Ramos (cell line): Measurements from ENCODE around the gene FPR3.

Experiments used
- in situ Hi-C: fragments of 300-500 bp; cut with MboI; formaldehyde crosslinking; loops from one replicate; pipeline ENCODE4 v1.14.3; 2022; ENCODE audit warnings: low sequenced_read_pairs; ENCODE audit not compliant: unreplicated experiment

The FPR3 gene

DNA sequence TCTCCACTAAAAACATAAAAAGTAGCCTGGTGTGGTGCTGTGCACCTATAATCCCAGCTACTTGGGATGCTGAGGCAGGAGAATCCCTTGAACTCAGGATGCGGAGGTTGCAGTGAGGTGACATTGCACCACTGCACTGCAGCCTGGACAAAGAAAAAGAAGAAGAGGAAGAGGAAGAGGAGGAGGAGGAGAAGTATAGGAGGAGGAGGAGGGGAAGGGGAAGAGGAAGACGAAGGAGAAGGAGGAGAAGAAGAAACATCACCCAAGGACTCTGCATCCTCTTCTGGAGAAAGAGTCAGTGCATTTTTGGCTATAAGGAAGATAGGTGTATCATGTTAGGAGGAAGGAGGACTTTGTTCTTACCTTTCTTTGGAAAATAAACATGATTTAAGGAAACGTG lies 13.0 kb upstream of the FPR3 start:
- in situ Hi-C loops = loop anchor here (25.0 kb wide), 1 partner anchor 455 kb away; no protein-coding TSS in a partner anchor

DNA sequence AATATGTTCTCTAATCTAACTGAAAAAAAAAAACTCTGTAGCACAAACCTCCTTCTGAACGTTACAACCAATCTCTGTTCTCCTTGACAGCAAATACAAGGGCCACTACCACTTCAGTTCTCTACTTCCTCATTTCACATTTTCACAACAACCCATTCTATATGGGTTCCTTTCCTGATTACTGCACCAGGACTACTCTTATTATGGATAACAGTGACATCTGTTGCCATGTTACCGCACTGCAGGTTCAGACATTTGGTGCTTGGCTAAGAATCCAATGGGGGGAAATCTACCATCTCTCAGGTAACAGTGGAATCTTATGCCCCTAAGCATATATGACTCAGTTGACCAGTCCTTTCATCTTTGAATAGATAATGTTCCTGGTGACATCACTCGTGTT lies 11.6 kb upstream of the FPR3 start:
- in situ Hi-C loops = loop anchor here (25.0 kb wide), 1 partner anchor 454 kb away; no protein-coding TSS in a partner anchor

DNA sequence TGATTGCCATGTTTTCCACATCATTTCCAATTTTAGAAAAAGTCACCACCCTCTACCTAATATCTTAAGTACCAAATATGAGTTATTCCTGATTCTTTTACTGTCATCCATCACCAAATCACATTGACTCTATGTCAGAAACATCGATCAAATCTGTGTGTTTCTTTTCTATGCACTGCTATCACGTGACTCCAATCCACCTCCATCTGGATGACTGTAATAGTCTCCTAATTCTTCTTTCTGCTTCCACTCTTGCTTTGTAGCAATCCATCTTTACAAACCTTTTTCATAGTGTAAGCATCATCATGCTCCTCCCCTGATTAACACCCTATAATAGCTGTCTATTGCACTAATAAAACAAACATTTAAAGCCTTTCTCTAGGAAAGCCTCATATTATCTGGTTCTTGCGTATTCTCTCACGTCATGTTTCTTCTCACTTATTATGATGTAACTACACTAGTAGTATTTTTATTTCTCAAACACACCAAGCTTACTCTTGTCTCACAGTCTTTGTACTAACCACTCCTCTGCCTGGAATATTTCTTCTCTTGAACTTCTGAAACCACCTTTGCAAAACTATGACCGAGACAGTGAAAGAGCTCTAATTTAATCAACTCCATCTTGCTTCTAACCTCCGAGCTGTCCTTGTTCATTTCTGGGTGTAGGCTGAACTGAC lies 10.7 kb upstream of the FPR3 start:
- in situ Hi-C loops = loop anchor here (25.0 kb wide), 1 partner anchor 453 kb away; no protein-coding TSS in a partner anchor

DNA sequence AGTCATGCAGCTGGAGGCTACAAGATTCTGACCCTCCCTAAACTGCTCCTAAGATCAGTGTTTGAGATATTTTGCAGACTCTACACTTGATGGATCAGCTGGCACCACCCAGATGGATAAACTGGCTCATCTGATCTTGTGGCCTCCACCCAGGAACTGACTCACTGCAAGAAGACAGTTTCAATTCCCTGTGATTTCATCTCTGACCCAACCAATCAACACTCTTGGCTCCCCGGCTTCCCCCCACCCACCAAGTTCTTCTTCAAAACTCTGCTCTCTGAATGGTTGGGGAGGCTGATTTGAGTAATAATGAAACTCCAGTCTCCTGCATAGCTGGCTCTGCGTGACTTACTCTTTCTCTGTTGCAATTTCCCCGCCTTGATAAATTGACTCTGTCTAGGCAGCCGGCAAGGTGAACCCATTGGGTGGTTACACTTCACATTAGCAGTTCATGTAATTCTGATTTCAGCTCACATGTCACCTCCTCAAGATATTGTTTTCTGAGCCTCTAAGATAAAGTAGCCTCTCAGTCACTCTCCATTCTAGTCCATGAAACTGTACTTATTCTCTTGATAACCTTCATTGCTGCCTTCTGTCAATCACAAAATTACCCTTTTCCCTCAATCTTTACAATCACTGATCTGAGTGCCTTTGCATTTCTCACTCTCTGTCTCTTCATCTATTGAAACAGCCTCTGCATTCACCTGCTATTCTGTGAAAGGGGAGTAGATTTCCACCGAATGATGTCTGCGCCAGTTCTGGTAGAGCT lies 9.9 kb upstream of the FPR3 start:
- in situ Hi-C loops = loop anchor here (25.0 kb wide), 1 partner anchor 452 kb away; no protein-coding TSS in a partner anchor

DNA sequence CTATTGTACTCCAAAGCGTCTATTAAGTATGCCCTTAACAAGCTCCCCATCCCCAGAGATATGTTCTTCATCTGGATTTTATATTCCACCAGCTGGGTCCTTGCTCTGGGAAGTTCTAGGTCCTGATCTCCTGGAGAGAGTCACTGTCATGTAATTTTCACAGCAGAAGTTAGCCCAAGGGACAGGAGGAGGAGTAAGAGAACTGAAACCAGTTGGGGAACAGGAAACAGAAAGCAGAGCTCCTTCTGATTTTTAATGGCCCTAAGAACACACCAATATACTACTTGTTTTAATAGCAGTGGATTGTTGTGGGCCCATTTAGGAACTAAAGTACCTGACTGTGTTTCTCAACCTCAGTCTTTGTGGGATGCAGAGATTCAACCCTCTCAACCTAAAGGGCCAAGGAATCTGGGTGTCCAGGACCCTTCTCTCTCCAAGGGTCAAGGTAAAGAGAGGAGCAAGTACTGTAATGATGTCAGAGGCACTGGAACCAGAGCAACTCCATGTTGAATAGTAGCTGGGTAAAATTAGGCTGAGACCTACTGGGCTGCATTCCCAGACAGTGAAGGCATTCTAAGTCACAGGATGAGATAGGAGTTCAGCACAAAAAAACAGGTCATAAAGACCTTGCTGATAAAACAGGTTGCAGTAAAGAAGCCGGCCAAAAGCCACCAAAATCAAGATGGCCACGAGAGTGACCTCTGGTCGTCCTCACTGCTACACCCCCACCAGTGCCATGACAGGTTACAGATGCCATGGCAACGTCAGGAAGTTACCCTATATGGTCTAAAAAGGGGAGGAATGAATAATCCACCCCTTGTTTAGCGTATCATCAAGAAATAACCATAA lies 8.1 kb upstream of the FPR3 start:
- in situ Hi-C loops = loop anchor here (25.0 kb wide), 1 partner anchor 450 kb away; no protein-coding TSS in a partner anchor

DNA sequence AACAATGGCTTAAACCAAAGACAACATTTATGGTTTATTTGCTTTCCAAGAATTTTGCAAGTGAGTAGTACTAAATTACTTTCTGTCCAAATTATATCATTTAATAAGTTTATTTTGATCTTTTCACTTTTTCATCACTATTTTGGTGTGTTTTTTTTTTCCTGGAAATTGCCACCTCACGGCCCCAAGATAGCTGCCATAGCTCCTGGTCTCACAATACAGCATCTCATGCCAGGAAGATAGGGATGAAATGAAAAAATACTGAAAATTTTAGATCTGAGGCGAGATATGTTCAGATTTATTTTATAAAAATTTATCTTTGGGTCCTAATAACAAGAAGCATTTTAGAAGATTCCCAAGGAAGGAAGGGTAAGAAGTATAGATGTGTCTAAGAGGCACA lies 6.9 kb upstream of the FPR3 start:
- in situ Hi-C loops = loop anchor here (25.0 kb wide), 1 partner anchor 449 kb away; no protein-coding TSS in a partner anchor

DNA sequence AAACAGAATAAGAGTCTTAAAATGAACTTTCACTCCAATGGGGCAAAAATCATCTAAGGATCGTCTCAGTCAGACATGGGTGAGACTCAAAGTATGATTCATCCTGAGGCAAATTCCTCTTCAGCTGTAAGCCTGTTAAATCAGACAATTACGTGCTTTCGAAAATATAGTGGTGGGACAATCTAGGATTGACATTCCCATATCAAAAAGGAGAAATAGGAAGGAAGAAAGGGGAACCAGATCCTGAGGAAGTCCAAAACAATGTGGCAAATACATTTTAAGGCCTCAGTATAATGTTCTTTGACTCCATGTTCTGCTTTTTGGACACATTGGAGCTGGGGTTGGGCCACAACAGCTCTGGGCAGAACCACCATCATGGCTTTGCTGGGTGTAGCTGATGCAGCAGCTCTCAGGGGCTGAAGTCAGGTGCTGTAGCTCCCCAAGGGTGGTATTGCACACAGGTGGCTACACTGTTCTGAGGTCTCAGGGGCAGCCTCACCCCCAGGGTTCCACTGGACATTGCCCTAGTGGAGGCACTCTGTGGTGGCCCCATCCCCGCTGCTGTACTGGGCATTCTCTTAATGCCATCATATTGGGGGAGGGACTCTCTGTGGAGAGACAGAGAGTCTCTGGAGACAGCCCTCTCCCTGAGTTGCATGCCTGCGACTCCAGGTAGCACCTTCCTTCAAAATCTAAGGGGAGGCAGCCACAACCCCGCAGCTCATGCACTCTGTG lies 5.7 kb upstream of the FPR3 start:
- in situ Hi-C loops = loop anchor here (25.0 kb wide), 1 partner anchor 448 kb away; no protein-coding TSS in a partner anchor

DNA sequence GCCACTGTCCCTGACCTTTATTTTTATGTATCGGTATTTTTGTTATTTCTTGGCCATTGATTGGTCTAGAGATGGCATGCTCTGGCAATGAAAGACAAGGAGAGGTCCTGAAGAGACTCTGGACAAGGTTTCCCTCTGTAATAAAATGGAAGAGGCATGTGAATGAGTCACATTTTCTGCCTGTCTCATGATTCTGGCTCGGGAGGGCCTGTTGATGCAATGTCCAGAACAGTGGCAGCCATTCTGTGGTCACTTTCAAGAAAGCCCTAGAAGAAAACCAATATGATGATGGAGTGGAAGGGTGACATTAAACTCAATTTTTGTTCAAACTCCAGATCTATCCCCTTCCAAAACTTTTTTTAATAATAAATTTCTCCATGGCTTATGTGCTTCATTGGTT lies 2.0 kb upstream of the FPR3 start:
- in situ Hi-C loops = loop anchor here (25.0 kb wide), 1 partner anchor 444 kb away; no protein-coding TSS in a partner anchor

DNA sequence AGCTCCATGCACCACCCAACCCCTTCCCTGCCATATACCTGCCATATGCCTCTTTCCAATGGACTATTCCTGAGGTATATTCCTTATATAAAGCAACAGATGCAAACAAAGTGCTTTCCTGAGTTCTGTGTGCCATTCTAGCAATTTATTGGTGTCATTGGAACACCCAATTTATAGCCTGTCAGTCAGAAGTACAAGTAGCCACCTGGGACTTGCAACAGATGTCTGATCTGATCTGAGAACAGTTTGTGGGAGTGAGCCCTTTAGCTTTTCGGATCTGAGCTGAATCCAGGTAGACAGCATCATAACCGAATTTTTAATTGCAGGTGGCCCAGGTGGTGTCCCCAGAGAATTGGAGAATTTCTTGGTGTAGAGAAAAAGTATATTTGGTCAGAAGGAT lies 963 bp upstream of the FPR3 start:
- in situ Hi-C loops = loop anchor here (25.0 kb wide), 1 partner anchor 443 kb away; no protein-coding TSS in a partner anchor

DNA sequence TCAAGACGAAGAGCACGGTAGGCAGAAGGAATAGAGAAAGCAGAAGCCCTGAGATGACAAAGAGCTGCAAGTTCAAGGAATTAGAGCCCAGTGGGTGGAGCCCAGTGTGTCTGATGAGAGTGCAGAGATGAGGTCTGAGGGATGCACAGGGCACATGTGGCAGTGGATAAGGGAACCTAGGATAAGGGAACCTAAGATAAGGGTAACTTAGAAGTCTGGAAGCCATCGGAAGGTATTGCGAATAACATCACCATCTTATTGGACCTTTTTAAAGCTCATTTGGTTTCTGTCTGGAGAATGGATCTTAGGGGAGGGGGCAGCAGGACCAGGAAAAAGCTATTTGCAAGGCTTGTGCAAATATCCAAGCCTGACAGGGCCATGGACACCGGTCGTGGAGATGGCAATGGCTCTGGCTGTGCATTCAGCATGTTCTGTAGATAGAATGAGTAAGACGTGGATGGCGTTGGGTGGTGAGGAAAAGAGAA lies 1.3 kb downstream of the FPR3 start:
- in situ Hi-C loops = loop anchor here (25.0 kb wide), 1 partner anchor 441 kb away; no protein-coding TSS in a partner anchor

DNA sequence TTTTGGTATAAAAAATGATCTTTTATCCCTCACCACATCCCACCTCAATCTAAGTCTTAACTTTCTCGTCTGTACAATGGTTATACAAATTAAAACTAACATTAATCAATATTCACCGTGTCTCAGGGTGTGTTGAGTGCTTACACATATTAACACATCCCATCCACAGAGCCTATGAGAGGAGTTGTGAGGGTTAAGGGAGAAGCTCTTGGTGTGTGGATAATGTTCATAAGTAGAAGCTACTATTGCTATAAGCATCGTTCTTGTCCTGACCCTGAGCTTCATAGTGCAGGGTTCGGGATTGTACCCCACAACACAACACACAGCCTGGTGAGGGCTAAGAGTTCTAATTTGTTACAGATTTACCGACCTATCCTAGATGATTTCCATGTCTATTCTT lies 2.5 kb downstream of the FPR3 start:
- in situ Hi-C loops = loop anchor here (25.0 kb wide), 1 partner anchor 440 kb away; no protein-coding TSS in a partner anchor

DNA sequence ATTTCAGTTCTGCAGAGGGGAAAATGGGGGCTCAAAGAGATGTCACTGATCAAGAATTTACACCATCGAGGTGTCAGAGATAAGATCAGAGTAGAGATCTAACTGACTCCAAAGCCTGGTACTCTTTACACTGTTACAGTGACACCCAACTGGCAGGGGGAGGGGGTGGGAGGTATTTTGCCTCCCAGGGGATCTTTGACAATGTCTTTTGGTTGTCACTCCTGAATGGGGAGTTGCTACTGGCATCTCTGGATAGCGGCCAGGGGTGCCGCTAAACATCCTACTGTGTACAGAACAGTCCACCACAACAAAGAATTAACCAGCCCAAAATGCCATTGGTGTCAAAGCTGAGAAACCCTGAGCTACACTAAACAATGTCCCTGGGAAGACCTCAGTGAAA lies 3.1 kb downstream of the FPR3 start:
- in situ Hi-C loops = loop anchor here (25.0 kb wide), 1 partner anchor 439 kb away; no protein-coding TSS in a partner anchor

DNA sequence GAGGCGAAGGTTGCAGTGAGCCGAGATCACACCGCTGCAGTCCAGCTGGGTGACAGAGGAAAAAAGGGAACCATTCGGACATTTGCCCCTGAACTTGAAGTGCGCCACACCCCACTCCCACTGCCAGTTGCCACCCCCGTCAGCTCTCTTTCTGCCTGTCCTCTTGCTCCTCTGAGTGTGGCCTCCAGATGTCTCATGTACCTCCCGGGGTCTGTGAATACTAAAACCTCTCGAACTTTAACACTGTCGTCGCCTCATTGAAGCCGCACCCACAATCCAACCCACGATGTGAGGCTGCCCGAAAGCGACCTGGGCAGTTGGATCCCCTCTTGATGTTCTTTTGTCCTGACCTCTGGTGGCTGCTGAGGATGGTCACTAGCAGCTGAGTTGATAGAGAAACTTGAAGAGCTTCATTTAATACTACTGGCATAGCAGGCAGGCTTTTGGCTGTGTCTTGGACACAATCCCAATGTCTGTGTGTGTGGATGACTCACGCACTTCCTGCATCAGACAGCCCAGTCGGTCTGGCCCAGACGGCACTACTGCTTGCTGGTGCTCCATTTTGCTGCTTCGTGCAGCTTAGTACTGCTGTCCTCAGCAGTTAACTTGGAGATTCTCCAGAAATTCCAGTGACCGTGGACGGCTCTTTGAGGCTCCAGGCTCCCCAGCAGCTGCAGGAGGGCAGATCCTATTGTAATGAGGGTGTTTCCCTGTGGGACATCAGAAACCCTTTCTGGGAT lies 4.2 kb downstream of the FPR3 start:
- in situ Hi-C loops = loop anchor here (25.0 kb wide), 1 partner anchor 438 kb away; no protein-coding TSS in a partner anchor

DNA sequence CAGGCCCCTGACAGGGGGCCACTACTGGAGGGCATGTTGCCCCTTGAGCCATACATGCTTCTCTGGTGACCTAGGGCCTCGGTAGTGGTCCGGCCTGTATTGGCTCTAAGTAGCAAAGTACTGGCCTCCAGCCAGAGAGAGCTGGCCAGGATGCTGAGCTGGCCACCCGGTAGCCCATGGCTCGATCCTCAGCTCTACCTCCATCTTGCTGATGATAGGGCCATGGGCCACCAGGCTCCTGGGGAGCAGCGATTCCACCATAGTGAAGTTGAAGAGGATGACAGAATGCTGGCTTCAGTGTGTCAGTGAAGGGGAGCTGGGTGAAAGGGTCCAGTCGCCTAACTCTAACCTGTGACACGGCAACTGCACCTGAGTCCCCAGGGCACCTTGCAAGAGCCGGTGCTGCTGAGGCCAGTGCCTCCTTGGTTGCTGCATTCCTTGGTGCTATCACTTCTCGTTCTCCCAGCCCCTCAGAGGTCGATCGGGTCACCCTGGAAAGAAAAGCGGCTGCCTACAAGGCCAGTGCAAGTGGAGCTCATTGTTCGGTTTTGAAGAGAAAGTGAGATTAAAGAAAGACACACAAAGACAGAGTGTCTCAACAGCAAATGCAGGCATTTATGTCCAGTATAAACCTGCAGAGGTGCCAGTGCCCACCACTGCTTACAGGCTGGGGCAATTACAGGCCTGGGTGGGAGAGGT lies 5.0 kb downstream of the FPR3 start:
- in situ Hi-C loops = loop anchor here (25.0 kb wide), 1 partner anchor 437 kb away; no protein-coding TSS in a partner anchor

DNA sequence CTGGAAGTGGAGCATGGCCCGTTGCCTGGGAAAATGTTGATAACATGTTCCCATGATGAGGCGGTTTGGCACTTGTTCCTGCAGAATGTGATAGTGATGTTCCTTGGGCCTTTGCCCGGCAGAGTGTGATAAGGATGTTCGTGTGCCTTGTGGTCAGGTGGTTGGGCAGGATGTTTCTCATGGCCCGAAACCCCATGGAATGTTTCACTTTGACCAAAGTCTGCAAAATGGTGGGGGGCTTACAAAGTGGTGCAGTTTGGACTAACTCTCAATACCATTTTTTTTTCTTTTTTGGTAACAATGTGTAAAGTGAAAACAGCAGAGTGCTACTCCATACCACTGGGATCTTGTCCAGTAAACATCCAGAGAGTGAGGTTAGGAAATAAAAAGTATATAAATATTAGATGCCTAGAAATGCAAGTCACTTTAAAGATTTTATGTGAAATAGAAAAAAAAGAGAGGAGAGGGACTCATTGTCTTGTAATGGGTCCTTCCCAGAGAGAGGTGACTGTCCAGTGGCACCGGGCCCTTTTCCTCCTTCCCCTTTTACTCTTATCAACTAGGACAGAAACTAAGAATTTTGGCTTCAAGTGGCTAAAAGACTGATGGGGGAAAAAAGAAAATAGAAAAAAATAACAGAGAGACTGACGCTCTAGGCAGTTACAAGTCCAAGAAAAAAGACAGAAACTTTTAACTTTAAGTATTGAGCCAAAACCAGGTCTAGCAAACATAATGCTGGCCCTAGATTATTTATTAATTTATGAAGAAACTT lies 5.7 kb downstream of the FPR3 start:
- in situ Hi-C loops = no loop called here

DNA sequence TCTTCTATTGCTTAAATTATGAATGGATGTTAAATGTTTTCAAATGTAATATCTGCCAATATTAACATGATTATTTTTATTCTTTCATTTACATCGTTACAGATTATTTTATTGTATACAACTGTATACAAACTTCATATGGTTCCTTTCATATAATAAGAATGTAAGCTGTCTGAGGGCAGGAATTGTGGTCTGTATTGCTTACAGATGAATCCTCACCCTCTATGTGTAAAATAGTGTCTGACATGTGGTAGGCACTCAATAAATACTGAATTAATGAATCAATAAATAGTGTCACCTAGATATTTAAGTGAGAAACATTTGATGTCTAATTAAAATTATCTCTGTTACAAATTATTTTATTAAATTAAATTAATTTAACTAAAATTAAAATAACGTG lies 7.8 kb downstream of the FPR3 start:
- in situ Hi-C loops = no loop called here

DNA sequence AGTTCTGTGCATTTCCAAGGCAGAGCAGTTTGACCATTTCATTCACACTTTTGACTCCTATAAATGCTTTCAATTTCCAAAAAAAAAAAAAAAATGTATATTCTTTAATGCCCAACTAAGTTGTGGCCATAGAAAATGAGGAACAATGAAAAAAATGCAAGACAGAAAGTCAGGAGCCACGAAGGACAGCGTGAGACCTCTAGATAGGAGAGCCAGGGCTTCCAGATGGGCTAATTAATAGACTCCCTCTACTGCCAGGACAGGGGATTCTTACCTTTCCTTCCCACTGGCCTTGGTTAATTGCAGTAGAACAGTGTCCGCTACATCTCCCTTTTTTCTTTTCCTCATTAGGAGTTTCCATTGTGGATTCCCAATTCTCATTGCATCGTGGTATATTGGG lies 8.6 kb downstream of the FPR3 start:
- in situ Hi-C loops = no loop called here
